Measurements from ENCODE around the gene CTNNA2.

- TF ChIP-seq CTCF (IDR thresholded peaks at IDR 0.05) (no peak), POLR2A (IDR thresholded peaks at IDR 0.05) (no peak)
Measured at GRCh38 chr2:79780781-79781180, 267.9 kb downstream of the CTNNA2 start.

All from transverse colon (tissue), 3 donors.